ENCODE measurements around the gene OSBP.

DNA sequence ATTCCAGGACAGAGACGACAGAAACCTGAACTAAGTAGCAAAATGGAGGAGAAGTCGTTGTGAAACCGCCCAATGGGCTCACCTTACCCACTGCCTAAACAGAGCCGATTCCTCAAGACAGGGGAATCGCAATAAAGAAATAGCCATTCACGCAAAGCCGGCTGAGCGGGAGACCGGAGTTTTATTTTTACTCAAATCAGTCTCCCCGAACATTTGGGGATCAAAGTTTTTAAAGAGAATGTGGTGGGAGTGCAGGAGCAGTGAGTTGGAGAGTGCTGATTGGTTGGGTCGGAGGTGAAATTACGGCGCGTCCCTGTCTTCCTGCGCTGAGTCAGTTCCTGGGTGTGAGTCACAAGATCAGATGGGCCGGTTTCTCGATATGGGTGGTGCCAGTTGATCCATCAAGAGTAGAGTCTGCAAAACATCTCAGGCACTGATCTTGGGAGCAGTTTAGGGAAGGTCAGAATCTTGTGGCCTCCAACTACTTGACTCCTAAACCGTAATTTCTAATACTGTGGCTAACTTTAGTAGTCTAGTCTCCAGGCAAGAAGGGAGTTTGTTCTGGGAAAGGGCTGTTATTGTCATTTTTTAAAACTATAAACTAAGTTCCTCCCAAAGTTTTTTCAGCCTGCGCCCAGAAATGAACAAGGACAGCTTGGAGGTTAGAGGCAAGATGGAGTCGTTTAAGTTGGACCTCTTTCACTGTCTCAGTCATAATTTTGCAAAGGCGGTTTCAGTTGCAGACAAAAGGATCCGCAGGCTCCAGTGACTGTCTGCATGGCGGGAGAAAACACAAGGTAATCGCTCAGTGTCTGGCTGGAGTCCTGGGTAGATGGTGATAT is 70.2 kb downstream of the OSBP start:
- TF ChIP-seq, protein P1, sequence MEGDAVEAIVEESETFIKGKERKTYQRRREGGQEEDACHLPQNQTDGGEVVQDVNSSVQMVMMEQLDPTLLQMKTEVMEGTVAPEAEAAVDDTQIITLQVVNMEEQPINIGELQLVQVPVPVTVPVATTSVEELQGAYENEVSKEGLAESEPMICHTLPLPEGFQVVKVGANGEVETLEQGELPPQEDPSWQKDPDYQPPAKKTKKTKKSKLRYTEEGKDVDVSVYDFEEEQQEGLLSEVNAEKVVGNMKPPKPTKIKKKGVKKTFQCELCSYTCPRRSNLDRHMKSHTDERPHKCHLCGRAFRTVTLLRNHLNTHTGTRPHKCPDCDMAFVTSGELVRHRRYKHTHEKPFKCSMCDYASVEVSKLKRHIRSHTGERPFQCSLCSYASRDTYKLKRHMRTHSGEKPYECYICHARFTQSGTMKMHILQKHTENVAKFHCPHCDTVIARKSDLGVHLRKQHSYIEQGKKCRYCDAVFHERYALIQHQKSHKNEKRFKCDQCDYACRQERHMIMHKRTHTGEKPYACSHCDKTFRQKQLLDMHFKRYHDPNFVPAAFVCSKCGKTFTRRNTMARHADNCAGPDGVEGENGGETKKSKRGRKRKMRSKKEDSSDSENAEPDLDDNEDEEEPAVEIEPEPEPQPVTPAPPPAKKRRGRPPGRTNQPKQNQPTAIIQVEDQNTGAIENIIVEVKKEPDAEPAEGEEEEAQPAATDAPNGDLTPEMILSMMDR (conservative IDR thresholded peaks at IDR 0.05; ENCODE audit: low read depth in 2 of 2), result no peak
- TF ChIP-seq, protein P2, sequence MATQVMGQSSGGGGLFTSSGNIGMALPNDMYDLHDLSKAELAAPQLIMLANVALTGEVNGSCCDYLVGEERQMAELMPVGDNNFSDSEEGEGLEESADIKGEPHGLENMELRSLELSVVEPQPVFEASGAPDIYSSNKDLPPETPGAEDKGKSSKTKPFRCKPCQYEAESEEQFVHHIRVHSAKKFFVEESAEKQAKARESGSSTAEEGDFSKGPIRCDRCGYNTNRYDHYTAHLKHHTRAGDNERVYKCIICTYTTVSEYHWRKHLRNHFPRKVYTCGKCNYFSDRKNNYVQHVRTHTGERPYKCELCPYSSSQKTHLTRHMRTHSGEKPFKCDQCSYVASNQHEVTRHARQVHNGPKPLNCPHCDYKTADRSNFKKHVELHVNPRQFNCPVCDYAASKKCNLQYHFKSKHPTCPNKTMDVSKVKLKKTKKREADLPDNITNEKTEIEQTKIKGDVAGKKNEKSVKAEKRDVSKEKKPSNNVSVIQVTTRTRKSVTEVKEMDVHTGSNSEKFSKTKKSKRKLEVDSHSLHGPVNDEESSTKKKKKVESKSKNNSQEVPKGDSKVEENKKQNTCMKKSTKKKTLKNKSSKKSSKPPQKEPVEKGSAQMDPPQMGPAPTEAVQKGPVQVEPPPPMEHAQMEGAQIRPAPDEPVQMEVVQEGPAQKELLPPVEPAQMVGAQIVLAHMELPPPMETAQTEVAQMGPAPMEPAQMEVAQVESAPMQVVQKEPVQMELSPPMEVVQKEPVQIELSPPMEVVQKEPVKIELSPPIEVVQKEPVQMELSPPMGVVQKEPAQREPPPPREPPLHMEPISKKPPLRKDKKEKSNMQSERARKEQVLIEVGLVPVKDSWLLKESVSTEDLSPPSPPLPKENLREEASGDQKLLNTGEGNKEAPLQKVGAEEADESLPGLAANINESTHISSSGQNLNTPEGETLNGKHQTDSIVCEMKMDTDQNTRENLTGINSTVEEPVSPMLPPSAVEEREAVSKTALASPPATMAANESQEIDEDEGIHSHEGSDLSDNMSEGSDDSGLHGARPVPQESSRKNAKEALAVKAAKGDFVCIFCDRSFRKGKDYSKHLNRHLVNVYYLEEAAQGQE (IDR thresholded peaks at IDR 0.05; ENCODE audit: unreplicated experiment), result no peak
- TF ChIP-seq EZH2 (IDR thresholded peaks at IDR 0.05; ENCODE audit: low read depth, unreplicated experiment), result no peak
- TF ChIP-seq POLR2AphosphoS5 (IDR thresholded peaks at IDR 0.05; ENCODE audit: low read depth), result no peak
- TF ChIP-seq EZH2phosphoT487 (IDR thresholded peaks at IDR 0.05; ENCODE audit: unreplicated experiment), result no peak
- no peak for TF ChIP-seq ZNF462 (CRISPR knock-in tag; IDR thresholded peaks at IDR 0.05)
- no peak for TF ChIP-seq ZNF331 (CRISPR knock-in tag; IDR thresholded peaks at IDR 0.05; ENCODE audit: low read depth)
- TF ChIP-seq STAT1 (IDR thresholded peaks at IDR 0.05; ENCODE audit: unreplicated experiment), result no peak
- TF ChIP-seq JUNB (IDR thresholded peaks at IDR 0.05; ENCODE audit: unreplicated experiment), result no peak
- TF ChIP-seq NANOG (IDR thresholded peaks at IDR 0.05; ENCODE audit: borderline replicate concordance), result no peak
- no peak for TF ChIP-seq ZNF114 (CRISPR knock-in tag; IDR thresholded peaks at IDR 0.05)
- TF ChIP-seq CREB1 (CRISPR knock-in tag; IDR thresholded peaks at IDR 0.05; ENCODE audit: low read depth), result no peak
